ENCODE results near the gene LGALS3.

Gene LGALS3

DNA sequence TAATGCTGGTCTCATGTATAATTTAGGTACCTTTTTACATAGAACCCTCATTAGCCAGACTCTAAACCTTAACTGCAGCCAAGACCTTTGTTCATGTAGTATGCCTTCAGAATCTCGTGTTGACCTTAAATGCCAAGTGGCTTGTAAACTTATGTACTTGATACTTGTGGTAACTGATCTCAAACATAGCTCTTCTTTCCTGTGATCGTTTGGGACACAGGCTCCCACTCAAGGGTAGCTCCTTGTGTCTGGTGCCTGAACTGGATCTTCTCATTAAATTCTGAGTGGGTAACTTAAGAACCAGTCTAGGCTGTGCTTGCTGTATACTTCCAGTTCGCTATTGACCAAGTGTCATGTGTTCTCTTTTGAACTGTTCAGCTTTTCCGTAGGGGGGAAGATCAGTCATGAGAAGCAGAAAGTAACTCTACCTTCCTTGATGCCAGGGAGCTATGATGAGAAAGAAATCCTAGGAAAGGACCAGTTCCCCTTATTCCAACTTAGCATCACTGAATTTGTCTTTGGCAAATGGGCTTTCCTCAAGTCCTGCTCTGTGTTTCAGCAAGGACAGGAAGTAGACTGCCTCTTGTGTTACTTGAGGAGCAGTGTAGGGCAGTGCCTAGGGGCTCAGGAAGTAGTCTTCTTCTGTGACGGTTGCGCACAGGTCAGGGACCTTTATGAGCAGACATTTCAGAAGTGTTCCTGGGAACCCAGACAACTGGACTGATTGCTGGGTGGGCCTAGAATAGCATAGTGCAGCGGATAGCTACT, 2.5 kb downstream of the LGALS3 start:
- no peak for DNase-seq (ENCODE audit: low spot score)

DNA sequence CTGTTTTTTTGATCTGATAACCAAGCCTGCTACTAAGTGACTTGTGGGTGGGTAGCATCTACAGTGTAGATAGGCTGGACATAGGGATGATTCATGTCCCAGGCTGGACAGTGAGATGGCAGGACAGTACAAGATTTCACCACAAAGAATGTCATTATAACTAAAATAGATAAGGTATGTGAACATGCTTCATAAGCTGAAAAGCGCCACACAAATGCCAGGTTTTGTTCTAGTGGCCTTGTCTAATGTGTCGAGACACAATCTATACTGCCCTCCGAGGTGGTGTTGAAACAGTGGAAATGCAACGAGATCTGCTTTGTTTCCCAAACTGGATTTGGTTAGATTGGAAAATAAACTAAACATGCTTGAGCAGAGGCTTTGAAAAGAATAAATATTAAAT, 4.4 kb downstream of the LGALS3 start:
- DNase-seq (ENCODE audit: low spot score): no peak

DNA sequence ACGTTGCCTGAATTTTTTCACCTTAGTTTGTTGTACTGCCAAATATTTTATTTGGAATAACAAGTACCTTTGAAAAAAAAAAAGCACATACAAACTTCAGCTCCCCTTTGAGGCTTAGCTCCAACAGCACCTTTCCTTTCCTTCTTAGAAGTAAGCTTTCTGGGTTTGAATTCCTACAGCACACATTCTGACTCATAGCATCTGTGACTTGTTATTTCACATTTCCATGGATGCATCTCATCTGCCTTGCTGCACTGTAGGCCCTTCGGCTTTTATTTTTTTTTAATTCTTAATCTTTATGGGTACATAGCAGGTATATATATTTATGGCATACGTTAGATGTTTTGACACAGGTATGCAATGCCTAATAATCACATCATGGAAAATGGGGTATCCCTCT, 7.2 kb downstream of the LGALS3 start:
- no peak for DNase-seq (ENCODE audit: low spot score)

DNA sequence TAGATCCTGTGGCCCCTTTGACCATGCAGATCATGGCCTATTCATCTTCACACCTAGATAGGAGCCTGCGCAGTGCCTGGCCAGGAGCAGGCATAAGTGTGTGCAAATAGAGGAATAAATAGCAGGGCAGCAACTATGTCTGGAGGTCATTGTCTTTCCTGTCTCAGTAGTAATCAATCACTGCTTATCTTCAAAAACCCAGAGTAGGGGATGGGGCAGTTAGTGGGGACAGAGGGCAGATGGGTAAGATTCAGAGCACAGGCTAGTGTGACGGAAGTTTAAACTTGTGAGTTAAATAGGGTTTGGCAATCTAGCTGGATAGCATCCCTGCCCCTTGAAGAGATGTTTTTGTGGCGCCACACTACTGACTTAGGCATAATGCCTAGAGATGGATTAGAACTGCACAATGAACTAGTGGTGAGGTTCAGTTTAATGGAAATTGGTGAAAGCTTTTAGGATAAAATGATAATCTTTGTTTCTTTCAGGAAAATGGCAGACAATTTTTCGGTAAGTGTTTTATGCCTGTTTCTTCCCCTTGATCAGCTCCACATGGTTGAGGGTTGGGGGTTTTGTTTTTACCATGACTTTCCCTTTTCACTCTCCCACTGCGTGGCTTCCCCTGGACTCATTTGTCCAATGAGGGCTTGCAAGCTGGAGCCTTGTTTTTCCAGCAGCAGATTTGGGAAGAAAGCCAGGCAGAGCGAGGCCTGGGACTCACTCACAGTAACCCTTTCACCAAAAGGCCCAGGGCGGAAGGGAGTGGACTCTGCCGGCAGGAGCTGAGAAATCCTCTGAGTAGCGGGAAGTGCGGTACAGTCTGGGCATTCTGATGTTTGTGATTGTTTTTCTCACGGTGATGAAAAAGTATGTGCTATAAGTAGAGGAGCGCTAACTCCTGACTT, 8.1 kb downstream of the LGALS3 start:
- DNase-seq (ENCODE audit: low spot score): no peak

DNA sequence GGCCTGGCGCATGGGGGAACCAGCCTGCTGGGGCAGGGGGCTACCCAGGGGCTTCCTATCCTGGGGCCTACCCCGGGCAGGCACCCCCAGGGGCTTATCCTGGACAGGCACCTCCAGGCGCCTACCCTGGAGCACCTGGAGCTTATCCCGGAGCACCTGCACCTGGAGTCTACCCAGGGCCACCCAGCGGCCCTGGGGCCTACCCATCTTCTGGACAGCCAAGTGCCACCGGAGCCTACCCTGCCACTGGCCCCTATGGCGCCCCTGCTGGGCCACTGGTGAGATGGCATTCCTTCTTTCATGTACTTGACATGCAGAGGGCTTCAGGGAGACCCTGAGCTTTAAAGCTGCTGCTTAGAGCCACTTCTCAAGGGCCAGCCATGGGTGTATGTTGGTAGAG, 9.0 kb downstream of the LGALS3 start:
- DNase-seq (ENCODE audit: low spot score): peak; percentile 5

DNA sequence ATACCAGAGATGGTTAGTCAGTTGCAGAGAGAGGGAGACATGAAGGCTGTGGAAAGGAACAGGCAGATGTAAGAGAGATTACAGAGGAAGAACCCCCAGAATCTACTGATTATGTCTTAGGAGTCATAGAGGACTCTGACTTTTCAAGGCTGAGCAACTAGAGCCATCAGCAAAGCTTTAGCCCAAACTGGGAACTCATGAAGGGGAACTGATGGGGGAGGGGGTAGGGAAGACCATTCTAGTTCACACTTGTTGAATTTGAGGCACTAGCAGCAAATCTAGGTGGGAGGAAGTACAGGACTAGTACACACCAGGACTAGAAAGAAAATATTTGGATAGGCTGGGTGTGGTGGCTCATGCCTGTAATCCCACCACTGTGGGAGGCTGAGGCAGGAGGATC, 10.1 kb downstream of the LGALS3 start:
- no peak for DNase-seq (ENCODE audit: low spot score)

DNA sequence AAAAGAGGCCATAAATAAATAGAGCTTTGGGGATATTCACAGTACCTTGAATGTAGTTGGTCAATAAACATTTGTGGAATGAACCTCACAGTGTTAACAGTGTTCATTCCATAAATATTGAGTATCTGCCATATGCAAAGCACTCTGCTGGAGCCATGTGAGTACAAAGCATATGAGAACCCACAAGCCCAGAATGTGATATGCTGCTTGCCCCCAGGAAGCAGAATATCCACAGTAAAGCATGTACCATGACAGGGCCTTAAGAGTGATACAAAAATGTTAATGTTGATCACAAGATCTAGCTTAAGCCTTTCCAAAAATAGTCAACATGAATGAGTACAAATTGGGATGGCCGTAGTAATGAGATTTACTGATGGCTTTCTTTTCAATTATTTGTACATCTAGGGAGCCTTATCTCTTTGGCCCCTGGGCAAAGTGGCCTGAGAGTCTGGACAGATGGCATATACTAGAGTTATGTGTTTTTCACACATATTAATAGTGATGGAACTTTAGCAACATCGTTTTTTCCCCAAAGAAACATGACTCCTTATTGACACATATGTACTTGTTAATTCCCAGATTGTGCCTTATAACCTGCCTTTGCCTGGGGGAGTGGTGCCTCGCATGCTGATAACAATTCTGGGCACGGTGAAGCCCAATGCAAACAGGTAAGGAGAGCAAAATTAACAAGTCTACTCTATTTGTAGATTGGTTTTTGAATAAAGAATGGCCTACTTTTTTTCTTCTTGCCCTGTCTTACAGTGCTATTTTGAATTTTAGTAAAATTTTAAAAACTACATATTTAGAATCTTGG, 10.9 kb downstream of the LGALS3 start:
- DNase-seq (ENCODE audit: low spot score): no peak

DNA sequence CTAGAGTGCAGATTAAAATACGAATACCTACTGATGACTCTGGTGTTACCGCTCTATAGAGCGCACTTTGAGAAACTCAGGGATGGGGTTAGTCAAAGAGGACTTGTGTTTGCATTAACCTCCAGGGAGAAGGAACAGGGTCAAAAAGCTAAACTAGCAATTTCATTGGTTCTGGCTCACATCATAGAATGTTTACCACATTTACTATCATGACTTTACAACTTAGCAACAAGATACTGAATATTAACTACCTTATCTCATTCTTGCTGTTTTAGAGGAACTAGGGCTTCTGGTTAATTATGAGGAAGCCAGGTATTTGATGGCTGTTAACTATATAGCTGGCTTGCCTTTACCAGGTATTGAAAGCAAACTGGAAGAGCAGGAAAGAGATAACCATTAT, 12.8 kb downstream of the LGALS3 start:
- no peak for DNase-seq (ENCODE audit: low spot score)

DNA sequence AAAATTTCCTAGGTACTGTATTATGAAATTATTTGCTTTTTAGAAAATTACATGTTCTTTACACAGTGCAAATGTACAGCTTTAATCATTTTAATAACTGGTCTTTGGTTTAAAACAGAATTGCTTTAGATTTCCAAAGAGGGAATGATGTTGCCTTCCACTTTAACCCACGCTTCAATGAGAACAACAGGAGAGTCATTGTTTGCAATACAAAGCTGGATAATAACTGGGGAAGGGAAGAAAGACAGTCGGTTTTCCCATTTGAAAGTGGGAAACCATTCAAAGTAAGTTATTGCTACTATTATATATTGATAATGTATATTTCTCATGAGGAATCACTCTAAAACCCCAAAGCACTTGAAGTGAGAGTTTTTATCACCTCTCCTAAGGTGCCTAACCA, 13.4 kb downstream of the LGALS3 start:
- no peak for DNase-seq (ENCODE audit: low spot score)

DNA sequence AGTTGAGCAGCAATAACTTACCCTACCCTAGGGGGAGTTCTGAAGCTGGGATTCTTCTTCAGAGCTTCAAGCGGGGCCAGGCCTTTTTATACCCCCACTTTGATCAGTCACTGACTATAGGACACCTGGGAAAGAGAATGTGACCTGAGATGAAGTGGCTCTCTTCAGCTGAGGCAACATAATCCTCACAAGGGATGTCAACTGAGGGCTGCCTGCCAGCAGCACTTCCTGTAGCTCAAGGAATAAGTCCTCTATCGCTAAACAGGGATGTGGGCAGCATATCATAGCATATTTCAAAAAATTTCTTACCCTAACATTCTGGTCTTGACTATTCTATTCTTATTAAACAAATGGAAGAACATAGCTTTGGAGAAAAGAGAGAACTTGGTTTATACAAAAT, 17.4 kb downstream of the LGALS3 start:
- DNase-seq (ENCODE audit: low spot score): no peak

DNA sequence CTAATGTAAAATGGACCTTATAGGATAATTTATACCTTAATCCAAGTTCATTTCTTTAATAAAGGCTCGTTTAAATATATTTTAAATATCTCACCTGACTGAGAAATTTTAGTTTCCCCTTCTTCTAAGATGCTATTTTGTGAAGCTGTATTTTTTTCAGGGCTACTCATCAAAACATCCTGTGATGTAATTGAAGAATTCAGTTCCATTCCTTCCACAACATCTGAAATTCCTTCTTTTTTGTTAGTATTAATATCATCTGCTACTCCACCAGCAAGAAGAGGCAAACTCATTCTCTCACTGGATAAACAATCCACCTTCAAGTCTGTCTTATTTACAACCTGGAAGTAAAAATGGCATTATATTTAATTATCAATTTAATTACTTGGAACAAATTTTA, 22.5 kb downstream of the LGALS3 start:
- no peak for DNase-seq (ENCODE audit: low spot score)

DNA sequence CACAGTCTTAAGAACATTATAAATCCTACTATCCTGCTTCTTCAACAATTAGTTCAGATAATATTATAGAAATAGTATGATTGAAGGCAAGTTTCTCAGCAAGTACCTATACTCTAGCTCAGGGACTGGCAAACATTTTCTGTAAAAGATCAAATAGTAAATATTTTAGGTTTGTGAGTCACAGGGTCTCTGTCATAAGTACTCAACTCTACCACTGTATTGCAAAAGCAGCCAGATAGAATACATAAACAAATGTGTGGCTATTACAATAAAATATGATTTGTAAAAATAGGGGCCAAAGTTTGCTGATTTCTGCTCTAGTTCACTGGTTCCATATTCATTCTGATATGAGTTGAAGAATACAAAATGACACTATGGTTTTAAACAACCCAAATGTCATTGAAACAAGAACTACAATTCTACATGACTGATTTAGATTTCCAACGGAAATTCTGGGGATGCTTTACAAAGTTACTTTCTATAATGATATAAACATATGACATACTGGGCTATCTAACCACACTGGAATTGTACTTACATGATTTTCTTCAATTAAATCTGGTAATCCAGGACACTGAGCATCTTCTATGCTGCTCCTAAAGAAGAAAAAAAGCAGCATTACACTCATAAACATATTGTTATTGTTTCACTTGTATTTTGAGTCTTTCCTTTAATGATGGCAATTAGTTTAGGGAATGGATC, 23.2 kb downstream of the LGALS3 start:
- no peak for DNase-seq (ENCODE audit: low spot score)

DNA sequence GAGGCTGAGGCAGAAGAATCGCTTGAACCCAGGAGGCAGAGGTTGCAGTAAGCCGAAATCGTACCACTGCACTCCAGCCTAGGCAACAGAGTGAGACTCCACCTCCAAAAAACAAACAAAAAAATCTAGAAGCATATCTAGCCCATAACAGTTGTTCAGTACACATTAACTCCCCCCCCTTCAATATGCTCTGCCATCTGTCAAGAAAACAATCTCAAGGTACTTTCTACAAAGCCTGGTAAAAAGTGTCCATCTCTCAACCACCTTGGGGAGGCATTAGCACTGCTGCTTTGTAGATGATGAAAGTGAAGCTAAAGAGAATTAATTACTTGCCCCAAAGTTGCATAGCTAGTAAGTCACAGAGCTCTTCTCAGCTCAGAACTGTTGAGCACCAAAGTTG, 24.9 kb downstream of the LGALS3 start:
- DNase-seq (ENCODE audit: low spot score): no peak

DNA sequence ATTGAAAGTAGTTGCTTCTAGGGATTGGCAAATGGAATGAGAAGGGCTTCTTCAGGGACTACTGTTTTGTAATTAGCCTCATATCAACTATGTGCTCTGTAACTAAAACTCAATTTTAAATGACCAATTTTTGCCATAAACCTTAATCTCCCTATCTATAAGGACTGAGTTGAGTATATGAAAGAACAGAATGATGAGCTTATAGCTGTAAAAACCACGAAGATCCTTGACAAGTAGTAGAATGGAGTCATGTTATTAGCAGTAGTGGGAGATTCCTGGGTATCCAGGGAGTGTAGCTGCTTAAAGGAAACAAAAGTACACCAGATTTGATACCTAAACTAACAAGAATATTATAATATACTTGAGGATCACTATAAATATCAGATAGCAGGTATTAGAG, 28.0 kb downstream of the LGALS3 start:
- no peak for DNase-seq (ENCODE audit: low spot score)

DNA sequence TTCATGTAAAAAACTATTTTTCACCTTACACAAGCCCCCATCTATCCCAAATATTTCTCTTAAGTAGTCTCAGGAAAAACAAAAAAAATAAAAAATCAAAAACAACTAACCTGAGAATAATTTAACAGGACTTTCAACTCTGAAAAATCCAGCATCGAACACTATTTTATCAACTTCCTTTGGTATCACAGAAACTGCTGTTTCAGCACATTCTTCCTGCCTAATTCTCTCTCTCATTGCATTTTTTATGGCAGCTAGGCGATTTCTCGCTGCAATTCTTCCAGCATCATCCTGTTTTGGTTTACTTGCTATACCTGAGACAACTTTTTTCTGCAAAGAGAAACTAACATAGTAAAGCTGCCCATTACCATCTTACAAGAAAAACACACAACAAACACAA, 29.4 kb downstream of the LGALS3 start:
- DNase-seq (ENCODE audit: low spot score): no peak

DNA sequence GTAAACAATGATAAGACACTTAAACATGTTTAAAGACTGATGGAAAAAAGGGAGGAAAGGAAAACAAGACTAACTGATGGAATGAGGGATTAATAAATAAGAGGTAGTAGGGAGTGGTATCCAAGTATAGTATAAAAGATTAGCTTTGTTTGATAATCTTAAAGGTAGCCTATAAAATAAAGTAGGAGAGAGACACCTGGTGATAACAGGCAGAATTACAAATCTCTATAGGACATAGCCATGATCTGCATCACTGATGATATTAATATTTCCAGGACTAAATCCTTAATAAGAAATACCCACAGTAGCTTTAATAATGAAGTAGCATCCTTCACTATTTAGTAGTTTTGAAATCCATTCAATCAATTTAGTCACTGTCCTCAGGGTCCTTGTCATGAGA, 31.9 kb downstream of the LGALS3 start:
- peak; percentile 26 for DNase-seq (ENCODE audit: low spot score)

DNA sequence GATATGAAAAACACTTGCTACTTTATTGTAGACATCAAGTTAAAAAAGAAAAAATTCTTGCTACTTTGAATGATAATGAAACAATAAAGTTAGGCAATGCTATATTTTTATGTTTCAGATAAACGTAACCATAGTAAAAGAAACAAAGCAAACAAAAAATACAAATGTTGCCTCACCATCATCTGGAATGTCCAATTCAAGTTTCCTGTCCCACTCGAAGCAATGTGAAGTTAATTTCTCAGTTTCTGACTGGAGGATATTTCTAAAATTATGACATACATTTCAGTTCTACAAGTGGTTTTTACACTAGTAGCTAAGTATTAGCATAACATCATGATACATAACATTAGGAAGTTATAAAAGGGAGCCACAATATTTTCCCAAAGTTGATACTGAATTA, 41.5 kb downstream of the LGALS3 start:
- DNase-seq (ENCODE audit: low spot score): no peak

DNA sequence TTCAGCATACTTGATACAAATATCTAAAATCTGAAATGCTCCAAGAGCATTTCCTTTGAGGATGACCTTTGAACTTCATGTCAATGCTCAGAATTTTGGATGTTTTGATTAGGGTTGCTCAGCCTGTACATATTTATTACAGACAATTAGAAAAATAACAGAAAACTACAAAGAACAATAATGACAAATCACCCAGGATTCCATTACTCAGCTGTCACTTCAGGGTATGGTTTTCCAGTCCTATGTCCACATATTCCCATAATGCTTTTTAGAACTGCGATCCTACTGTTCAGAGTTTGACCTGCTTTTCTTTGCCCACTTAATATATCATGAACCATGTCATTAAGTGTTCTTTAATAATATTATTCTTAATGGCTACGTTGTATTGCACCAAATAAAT, 51.0 kb downstream of the LGALS3 start:
- DNase-seq (ENCODE audit: low spot score): no peak

DNA sequence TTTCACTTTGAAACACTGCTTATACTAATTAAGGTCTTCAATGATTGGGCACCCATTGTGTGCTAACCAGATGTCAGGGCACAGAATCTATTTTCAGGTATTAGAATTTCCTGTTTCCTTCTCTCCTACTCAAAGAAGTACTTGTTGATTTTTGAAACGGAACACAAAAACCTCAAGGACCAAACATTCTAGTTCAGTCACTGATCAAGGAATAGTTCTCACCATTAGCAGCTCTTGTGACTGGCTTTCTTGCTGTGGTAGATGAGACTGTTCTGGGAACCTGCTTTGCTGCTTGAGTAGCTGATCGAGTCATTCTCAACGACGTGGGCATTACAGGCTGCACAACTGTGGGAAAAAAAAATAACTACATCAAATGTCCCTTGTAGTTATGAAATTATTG, 51.4 kb downstream of the LGALS3 start:
- DNase-seq (ENCODE audit: low spot score): no peak

DNA sequence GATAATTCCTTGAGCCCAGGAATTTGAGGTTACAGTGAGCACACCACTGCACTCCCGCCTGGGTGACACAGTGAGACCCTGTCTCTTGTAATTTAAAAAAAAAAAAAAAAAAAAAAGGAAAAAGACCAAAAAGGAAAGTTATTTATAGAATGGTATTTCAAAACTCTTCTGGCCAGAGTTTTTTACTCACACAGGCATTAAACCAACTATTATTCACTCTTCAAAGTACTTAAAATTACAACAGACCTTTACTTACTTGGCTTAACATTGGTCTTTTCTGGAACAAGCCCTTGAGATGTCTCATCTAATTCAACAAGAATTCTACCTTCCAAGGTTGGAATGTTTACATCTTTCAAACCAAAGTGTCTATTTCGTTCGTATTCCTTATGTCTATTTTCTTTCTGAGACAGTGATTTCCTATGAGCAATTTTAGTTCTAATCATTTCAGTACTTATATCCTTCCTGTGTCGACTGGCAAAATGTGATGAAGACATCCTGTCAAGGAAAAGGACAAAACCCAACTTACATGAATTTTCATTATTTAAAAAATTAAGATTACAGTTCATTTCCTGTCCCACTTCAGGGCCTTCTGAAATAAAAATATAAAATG, 59.7 kb downstream of the LGALS3 start:
- DNase-seq (ENCODE audit: low spot score): no peak

DNA sequence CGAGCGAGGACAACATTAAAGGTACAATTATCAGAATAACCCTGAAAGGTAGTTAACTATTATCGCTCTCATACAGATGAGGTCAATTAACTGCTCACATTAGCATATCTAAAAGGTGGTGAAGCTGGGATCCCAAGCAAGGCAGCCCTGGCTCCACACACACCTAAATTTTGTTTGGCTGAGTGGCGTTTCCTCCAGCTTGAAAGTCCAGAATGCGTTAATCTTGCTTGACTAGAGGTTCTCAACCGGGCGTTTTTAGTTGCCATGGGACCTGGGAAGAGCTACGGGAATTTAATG, 61.8 kb downstream of the LGALS3 start:
- no peak for DNase-seq (ENCODE audit: low spot score)

Measured in NAMALWA (cell line).